Body of pancreas (tissue), 4 donors: ENCODE data around the gene PAPOLA.

ENCODE experiments used
- CTCF ChIP-seq, 7 experiments: fragments of 450-650 bp in 4 of 7; fragments of 200-600 bp in 3 of 7; sonication (generic) in 3 of 7; IDR thresholded peaks; one replicate each; pipeline ENCODE4 v1.5.1; 2016 to 2019; ENCODE audit warnings: antibody characterized with exemption in 7 of 7
- POLR2A ChIP-seq, 3 donors: fragments of 450-650 bp; IDR thresholded peaks; one replicate each; pipeline ENCODE4 v1.6.1; 2016; ENCODE audit warnings: antibody characterized with exemption in 3 of 3, mild to moderate bottlenecking in 2 of 3

DNA sequence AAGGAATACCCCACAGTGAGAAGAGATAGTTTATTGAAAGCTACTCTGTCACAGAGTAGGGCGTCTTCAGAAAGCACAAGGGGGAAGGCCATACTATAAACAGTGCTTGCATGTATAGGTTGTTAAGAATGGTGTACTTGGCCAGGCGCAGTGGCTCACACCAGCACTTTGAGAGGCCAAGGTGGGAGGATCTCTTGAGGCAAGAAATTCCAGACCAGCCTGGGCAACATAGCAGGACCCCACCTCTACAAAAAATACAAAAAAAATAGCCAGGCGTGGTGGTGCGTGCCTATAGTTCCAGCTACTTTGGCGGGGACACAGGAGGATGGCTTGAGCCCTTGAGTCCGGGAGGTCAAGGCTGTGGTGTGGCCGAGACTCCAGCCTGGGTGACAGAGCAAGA is 38.0 kb upstream of the PAPOLA start:
- TF ChIP-seq POLR2A (IDR thresholded peaks at IDR 0.05) = no peak
- no peak for TF ChIP-seq CTCF (IDR thresholded peaks at IDR 0.05)
